Right atrium auricular region (tissue), 2 donors: ENCODE data around the gene LAP3. TPM values are rescaled to one million over a fixed set of nuclear protein-coding genes. Genes with fewer than 3 reads are reported as not detected.

ENCODE experiments used
- DNase-seq: peaks from one replicate; pipeline ENCODE4 v3.0.0-alpha.2; 2019; ENCODE audit warnings: low spot score
- H3K27ac ChIP-seq, 2 donors: fragments of 200-600 bp; sonication (generic); 1 replicate in 1 of 2; 2 replicates in 1 of 2; pipeline ENCODE4 v1.5.1; 2016 to 2019
- H3K27me3 ChIP-seq, 2 donors: fragments of 200-600 bp; sonication (generic); one replicate each; pipeline versions ENCODE4 v1.5.1 to v1.6.0; 2017 to 2019
- H3K36me3 ChIP-seq: fragments of 200-600 bp; sonication (generic); one replicate; pipeline ENCODE4 v1.5.1; 2016
- H3K4me1 ChIP-seq, 2 donors: fragments of 200-600 bp; sonication (generic); one replicate each; pipeline versions ENCODE4 v1.5.1 to v1.6.0; 2017 to 2019
- H3K4me3 ChIP-seq, 2 donors: fragments of 200-600 bp; sonication (generic); 1 replicate in 1 of 2; 2 replicates in 1 of 2; pipeline ENCODE4 v1.5.1; 2017 to 2019; ENCODE audit warnings: mild to moderate bottlenecking in 1 of 2, moderate library complexity in 1 of 2
- H3K9me3 ChIP-seq, 2 donors: fragments of 200-600 bp; sonication (generic); one replicate each; pipeline ENCODE4 v1.5.1; 2019
- CTCF ChIP-seq, 2 donors: fragments of 200-600 bp; sonication (generic); IDR thresholded peaks; one replicate each; pipeline ENCODE4 v1.5.1; 2019; ENCODE audit warnings: antibody characterized with exemption in 2 of 2
- total RNA-seq, 2 donors: library from RNA; depleted of rRNA; stranded (reverse); fragments of >200 nt; gene quantifications; one replicate each; pipeline ENCODE4 v1.1.0, GENCODE V29; 2016

The LAP3 gene
- total RNA-seq, 2 donors from 2014 or later: 35.5 to 67.2 TPM

GRCh38 chr4:17647927-17648326, 70.9 kb downstream of the LAP3 start:
- Histone ChIP-seq H3K27ac (no peak overlapping the region), H3K36me3 (no peaks in the 10 kb centered on the region), H3K4me3 (no peak overlapping the region), H3K27me3 (no peaks in the 10 kb centered on the region), H3K9me3 (no peaks in the 10 kb centered on the region), H3K4me1 (no peaks in the 10 kb centered on the region)
- peak; percentile 30 for DNase-seq
- TF ChIP-seq CTCF (IDR thresholded peaks at IDR 0.05): no peak

- TF ChIP-seq CTCF (IDR thresholded peaks at IDR 0.05): no peak
- H3K27ac ChIP-seq: no peak overlapping the region
- no peak for DNase-seq
- H3K27me3 ChIP-seq: no peaks in the 10 kb centered on the region
- no peaks in the 10 kb centered on the region for H3K4me1 ChIP-seq
- no peaks in the 10 kb centered on the region for H3K36me3 ChIP-seq
- H3K4me3 ChIP-seq: no peak overlapping the region
- H3K9me3 ChIP-seq: no peaks in the 10 kb centered on the region
Measured at GRCh38 chr4:17650406-17650805, 73.4 kb downstream of the LAP3 start.

GRCh38 chr4:17654701-17655100, 77.7 kb downstream of the LAP3 start:
- no peaks in the 10 kb centered on the region for H3K27me3 ChIP-seq
- no peak overlapping the region for H3K27ac ChIP-seq
- no peaks in the 10 kb centered on the region for H3K9me3 ChIP-seq
- H3K36me3 ChIP-seq: no peaks in the 10 kb centered on the region
- H3K4me1 ChIP-seq: no peaks in the 10 kb centered on the region
- DNase-seq: no peak
- H3K4me3 ChIP-seq: no peak overlapping the region
- no peak for TF ChIP-seq CTCF (IDR thresholded peaks at IDR 0.05)

- no peak overlapping the region for H3K4me3 ChIP-seq
- no peaks in the 10 kb centered on the region for H3K36me3 ChIP-seq
- no peak overlapping the region for H3K27ac ChIP-seq
- no peak for TF ChIP-seq CTCF (IDR thresholded peaks at IDR 0.05)
- no peaks in the 10 kb centered on the region for H3K4me1 ChIP-seq
- no peaks in the 10 kb centered on the region for H3K27me3 ChIP-seq
- no peak for DNase-seq
- no peaks in the 10 kb centered on the region for H3K9me3 ChIP-seq
Measured at GRCh38 chr4:17657090-17657489, 80.1 kb downstream of the LAP3 start.

Other genes with a start within 250 kb of the LAP3 start
- 10 to 100 TPM in 1 of 2 donors, 1 to 10 TPM in 1; 5.8 to 14.8 TPM for gene QDPR, start 65.1 kb upstream of the LAP3 start, total RNA-seq
- gene CLRN2, start 62.0 kb upstream of the LAP3 start, total RNA-seq: not detected
- 1 to 10 TPM; 5.1 to 5.9 TPM for gene MED28, start 37.4 kb downstream of the LAP3 start, total RNA-seq
- not detected for gene FAM184B, start 204.4 kb downstream of the LAP3 start, total RNA-seq
- 10 to 100 TPM; 15.1 to 24.7 TPM for gene DCAF16, start 233.6 kb downstream of the LAP3 start, total RNA-seq
- under 1 TPM; 0.20 to 0.44 TPM for gene NCAPG, start 233.8 kb downstream of the LAP3 start, total RNA-seq